GM18498 (cell line): ENCODE measurements around the gene TEX261.
A peak's percentile ranks its signal among the peaks of the same experiment; 100 is the strongest.

Experiments used
- ATAC-seq: cut with Tn5 transposase; IDR thresholded peaks from one replicate; pipeline ENCODE4 v1.9.1; 2021; ENCODE audit warnings: mild to moderate bottlenecking, moderate library complexity; ENCODE audit not compliant: unreplicated experiment

The TEX261 gene

GRCh38 chr2:70959851-70960832, 34.5 kb downstream of the TEX261 start:
- no peak for ATAC-seq

DNA sequence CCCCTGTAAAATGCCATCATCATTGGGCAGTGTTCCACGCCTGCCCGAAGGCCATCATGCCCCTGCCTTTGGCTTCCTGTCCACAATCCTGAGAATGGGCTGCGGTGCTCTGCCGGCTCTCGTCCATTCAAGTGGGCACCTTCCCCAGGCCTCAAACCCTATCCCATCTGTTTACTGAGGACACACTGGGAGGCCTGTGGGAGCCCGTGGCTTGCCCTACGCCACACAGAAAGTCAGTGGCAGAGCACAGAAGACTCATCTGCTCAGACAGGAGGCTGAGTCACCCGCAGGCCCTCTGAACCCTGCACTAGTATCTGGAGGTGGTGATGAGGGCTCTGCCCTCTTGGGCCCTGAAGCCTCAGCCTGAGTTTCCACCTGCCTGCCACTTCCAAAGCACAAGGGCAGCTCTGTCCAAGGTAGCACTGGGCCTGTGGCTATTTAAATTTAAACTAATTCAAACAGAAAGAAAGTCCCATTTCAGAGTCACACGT, 35.4 kb downstream of the TEX261 start:
- ATAC-seq = no peak

GRCh38 chr2:70958759-70959158, 35.9 kb downstream of the TEX261 start:
- no peak for ATAC-seq

DNA sequence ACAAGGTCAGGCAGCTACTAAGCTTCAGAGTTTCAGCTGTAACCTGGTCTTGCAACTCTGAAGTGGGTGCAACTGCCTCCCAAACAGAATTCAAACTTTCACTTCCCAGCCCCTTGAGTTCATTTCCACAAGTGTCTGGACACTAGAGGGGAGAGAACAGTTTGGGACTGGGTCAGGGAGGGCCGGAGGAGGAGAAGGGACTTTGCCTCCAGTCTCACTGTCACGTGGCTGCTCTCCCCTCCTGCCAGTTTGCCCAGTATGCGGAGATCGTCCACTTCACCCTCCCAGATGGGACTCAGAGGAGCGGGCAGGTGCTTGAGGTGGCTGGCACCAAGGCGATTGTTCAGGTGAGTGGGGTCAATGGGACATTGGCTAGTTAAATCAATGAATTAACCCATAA, 36.9 kb downstream of the TEX261 start:
- ATAC-seq = no peak

DNA sequence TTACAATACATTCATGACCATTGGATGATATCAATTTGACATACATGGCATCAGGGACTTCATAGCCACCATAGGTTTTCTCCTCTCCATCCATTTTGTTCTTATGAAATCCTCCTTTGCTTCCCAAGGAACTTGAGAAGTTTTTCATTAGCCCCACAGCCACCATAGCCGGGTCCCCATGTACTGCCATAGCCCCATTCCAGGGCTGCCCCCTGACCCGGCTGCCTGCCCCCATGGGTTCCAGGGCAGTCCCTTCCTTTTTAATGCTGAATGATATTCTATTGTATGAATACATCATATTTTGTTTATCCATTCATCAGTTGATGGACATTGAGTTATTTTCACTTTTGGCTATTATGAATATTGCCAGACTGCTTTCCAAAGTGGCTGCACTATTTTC, 38.5 kb downstream of the TEX261 start:
- ATAC-seq = no peak

DNA sequence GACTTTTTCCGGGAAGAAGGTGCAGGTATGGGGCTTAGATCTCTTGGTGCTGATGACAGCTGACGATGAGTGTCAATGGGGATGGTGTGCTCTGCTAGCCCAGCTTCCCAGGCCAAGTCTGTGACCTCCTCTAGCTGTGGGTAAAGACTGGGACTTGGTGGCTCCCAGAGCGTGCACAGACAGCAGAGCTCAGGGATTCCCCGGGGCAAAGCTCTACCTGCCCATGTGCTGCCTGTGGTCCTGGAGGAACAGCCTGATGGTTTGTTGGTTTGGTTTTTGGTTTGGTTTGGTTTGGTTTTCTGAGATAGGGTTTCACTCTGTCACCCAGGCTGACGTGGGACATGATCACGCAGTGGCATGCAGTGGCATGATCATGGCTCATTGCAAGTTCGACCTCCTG, 39.8 kb downstream of the TEX261 start:
- ATAC-seq = no peak

DNA sequence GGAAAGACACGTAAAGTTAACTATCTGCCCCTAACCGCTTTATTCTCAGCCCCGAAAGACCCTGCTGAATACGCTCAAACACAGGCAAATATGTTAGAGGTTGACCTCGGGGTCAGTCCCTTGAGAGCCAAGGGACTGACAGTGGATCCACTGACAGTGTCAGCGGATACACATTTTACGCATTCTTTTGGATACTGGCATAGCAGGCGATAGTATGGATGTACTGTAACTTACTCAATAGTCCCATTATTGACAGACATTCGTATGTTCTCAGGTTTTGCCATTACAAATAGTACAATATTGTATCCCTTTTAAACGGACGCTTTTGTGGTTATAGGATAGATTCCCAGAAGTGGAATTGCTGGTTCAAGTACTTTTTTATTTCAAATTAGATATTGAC, 45.6 kb downstream of the TEX261 start:
- ATAC-seq = no peak

DNA sequence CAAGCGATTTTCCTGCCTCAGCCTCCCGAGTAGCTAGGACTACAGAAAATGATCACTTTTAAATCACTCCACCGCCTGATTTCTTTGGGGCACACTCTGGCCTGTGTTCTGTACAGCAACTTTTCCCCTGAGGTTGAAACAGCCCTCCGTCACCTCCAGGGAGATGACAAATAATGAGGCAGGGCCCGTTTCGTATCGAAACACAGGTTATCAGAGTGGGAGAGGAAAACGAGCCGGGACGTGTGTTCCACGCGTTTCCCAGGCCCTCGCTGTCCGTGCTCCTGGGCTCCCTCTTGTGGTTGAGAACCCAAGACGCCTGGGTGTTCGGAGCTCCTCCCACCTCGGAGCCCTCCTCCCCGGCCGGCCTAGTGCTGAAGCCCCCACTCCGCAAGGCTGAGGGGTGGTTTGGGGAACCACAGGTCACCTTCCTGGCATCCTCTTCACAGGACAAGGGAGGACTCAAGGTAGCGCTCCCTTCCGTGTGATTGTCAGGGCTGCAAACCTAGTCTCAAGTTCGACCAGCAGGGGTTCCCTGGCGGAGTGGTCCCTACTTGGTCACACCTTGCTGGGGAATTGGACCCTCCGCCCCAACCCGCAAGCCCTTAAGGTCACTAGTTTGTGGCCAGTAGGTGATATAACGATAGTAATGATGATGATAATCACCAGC, 46.2 kb downstream of the TEX261 start:
- ATAC-seq = peak; percentile 87

DNA sequence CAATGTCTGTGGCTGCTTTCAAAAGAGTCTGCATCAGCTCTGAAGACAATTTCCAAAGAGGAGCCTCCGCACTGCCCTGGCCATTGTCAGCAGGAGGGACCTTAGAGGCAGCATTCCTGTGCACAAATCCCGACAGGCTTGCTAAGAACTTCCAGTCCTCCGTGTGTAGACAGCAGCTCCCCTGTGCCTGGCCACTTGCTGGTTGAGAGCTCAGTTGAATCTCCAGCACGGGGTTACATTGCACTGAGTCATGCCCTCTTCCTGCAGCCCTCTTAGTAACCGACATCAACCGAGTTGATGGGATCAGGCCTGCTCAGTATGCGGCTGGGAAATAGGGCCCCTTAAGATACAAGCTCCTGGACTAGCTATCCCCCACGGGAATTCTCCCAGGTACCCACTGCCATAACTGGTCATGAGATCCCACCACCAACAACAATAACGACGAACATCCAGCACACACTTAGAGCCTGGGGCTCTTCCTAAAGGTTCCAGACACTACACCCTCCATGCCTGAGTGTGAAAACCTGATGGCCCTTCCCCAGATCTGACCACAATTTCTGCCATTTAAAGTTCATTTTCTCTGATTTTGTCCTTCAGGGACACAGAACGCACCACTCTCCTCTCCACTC, 47.0 kb downstream of the TEX261 start:
- ATAC-seq = no peak

- ATAC-seq = no peak
These were observed 47.7 kb downstream of the TEX261 start for GRCh38 chr2:70946832-70947442.

GRCh38 chr2:70944111-70944690, 50.5 kb downstream of the TEX261 start:
- no peak for ATAC-seq

- ATAC-seq = no peak
These were observed 51.3 kb downstream of the TEX261 start for GRCh38 chr2:70943205-70943871.

DNA sequence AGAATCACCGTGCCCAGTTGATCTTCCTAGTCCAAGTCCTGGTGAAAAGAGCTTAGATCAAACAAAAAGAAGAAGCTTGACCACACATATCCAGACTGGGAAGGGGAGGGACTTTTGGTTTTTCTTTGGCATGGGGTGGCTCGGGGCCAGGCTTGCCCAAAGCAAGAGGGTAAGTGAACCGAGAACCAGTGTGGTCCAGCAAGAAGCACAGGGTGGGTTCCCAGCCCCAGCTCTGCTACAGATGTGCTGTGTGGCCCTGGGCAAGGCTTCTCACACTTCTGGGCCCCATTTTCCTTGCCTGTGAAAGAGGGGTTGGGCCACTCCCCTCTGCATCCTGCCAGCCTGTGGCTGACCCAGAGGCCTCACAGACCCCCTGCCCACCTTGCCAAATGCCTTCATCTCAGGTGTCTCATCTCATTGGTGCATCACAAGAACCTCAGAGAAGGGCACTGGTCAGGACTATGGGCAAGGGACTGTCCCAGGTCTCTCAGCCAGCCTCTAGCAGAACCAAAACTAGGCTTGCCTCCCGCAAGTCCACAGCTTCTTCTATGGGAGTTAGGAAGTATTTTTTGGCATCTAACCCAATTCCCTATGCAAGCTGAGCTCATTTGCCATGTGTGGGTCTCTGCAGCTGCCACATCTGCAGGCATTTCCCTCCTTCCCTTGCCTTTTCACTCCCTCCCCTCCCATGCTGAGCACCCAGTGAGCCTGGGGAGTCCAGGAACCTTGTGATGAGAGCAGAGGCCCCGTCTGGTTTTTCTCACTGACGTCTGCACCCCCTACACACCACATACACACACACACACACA, 52.1 kb downstream of the TEX261 start:
- no peak for ATAC-seq

GRCh38 chr2:70941701-70942100, 53.0 kb downstream of the TEX261 start:
- ATAC-seq = no peak

DNA sequence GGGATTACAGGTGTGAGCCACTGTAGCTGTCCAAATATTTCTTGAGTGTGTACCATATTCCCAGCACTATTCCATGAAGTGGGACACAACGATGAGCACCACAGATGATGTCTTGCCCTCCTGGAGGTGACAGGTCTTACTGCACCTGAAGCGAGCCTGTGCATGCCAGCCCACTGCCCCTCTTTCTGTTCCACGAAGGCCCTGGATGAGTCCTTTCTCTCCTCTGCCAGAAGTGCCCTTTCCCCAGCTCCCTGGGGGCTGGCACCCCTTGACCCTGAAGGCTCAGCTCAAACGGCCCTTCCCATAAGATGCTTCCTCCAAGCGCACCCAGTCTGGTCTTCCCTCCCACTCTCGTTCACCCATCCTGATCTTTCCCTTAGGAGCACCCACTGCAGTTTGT, 53.5 kb downstream of the TEX261 start:
- ATAC-seq = no peak

DNA sequence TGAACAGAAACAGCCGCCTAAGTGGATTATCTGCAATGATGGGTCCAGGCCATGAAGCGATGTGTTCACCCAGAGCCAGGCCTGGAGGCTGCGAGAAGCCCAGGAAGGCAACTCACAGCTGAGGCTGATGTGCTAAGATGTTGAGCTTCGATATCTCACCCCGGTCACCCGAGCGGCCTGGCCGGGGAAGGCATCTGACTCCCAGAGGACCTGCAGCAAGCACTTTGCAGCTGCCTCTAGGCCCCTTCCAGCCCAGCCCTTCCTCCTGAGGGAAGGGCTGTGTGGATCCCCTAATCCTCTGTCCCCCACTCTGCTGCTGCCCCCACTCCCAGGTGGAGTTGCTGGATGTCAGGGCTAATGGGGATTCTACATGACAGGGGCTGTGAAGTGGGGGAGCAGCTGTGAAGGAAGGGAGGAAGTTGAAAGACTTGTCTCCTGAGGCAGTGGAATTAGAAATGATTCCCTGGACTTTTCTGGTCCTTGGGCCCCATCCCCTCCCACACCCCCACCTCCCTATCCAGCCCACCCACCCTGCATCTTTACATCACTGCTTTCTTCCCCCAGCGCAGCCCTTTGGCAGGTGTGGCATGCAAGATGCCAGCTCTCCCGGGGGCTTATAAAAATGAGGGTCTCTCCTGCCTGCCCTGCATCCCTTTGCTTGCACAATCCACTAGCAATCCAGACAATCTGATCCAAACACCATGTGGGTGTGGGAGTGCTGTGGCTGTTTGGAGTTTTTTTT, 54.7 kb downstream of the TEX261 start:
- no peak for ATAC-seq

- ATAC-seq = no peak
These were observed 55.5 kb downstream of the TEX261 start for GRCh38 chr2:70939001-70939838.

DNA sequence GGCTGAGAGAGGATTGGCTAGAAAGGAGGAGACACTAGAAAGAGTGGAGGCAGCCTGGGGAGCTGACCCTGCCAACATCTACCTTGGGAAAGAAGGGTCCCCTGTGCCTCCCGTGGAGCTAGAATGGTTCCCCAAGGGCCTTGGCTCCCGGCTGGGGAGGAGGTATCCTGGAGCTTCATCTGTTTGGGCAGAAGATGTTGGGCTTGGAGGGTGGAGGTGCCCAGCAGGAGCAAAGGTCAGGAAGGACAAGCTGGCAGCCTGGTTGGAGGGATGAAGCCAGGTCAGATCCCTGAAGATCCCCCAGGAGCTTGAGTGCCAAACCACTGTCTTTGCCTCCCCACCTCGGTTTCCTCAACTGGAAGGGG, 56.1 kb downstream of the TEX261 start:
- no peak for ATAC-seq
